Stimulated activated CD4-positive, alpha-beta T cell treated with anti-CD3 and anti-CD28 coated beads, Interleukin-1b, Interleukin-23, amount 100 ng/mL, for 24 hours (primary cell): ENCODE measurements around the gene TMCC2.

Source experiments
- DNase-seq, 4 experiments: peaks; one replicate each; pipeline ENCODE4 v3.0.0-alpha.2; 2020; ENCODE audit warnings: low read depth in 4 of 4, low spot score in 1 of 4

The TMCC2 gene

GRCh38 chr1:205321959-205322283 lies 94.2 kb downstream of the TMCC2 start:
- no peak for DNase-seq
